GM13977 (cell line): ENCODE results near the gene ATP5F1A.

Experiments
- DNase-seq: peaks from one replicate; pipeline ENCODE4 v3.0.0; 2012; ENCODE audit warnings: low spot score
- CTCF ChIP-seq: IDR thresholded peaks from 2 replicates; pipeline ENCODE4 v1.5.1; 2012; ENCODE audit warnings: mild to moderate bottlenecking, control low read depth; ENCODE audit not compliant: insufficient read depth; ENCODE audit errors: extremely low read depth, missing control alignments
- in situ Hi-C: fragments of 300-500 bp; cut with MboI; formaldehyde crosslinking; loops from one replicate; pipeline ENCODE4 v1.12.0; 2022; ENCODE audit warnings: low sequenced_read_pairs, low pct_unique_long_range_greater_than_20kb, mixed read lengths, inconsistent platforms; ENCODE audit not compliant: unreplicated experiment

ATP5F1A gene

GRCh38 chr18:46035696-46036680 is 62.1 kb downstream of the ATP5F1A start:
- no peak for TF ChIP-seq CTCF
- no peak for DNase-seq
- in situ Hi-C loops: no loop called here

- in situ Hi-C loops: no loop called here
- no peak for TF ChIP-seq CTCF
- no peak for DNase-seq
Measured at GRCh38 chr18:46034230-46034629, 63.9 kb downstream of the ATP5F1A start.

- no peak for DNase-seq
- no peak for TF ChIP-seq CTCF
- in situ Hi-C loops: no loop called here
Measured at GRCh38 chr18:46031741-46032140, 66.4 kb downstream of the ATP5F1A start.
